ENCODE data around the gene TMEM59. TPM values are rescaled to one million over a fixed set of nuclear protein-coding genes. Genes with fewer than 3 reads are reported as not detected.

TMEM59 gene
- total and polyA plus RNA-seq, 2 donors (not counting 1 experiment from before 2014, with no cell fraction given): 66.3 to 146 TPM

- Histone ChIP-seq H3K4me2 (replicated peaks; ENCODE audit: low read depth, low read length, poor library complexity, severe bottlenecking) (no peak overlapping the region), H3K9ac (ENCODE audit: low read length) (no peak overlapping the region), H3K27ac (ENCODE audit: low read length in 2 of 2) (no peak overlapping the region), H3K36me3 (replicated peaks in 1 of 2; ENCODE audit: control extremely low read depth in 1 of 2, control insufficient read depth in 1 of 2, extremely low read depth in 1 of 2, insufficient read depth in 2 of 2, low read length in 1 of 2) (peaks cover 1 to 21% of the 10 kb centered on the region in 2 experiments), H3K79me2 (ENCODE audit: control insufficient read depth, insufficient read depth, low read length) (no peaks in the 10 kb centered on the region), H3K27me3 (replicated peaks in 1 of 4; ENCODE audit: control extremely low read depth in 1 of 4, control insufficient read depth in 3 of 4, insufficient read depth in 4 of 4, low read length in 3 of 4) (no peaks in the 10 kb centered on the region), H3K9me3 (ENCODE audit: control extremely low read depth in 1 of 3, control insufficient read depth in 2 of 3, insufficient read depth in 1 of 3, low read length in 2 of 3) (no peaks in the 10 kb centered on the region), H4K20me1 (ENCODE audit: control insufficient read depth, insufficient read depth, low read length, poor library complexity, severe bottlenecking) (no peaks in the 10 kb centered on the region), H2AFZ (ENCODE audit: insufficient read depth, low read depth, low read length, poor library complexity, severe bottlenecking) (no peak overlapping the region), H3K4me3 (ENCODE audit: control extremely low read depth in 1 of 5, extremely low read depth in 1 of 5, insufficient read depth in 1 of 5, low read depth in 2 of 5, low read length in 4 of 5) (no peak overlapping the region), H3K4me1 (ENCODE audit: control insufficient read depth in 2 of 2, insufficient read depth in 2 of 2, low read length in 2 of 2) (peaks cover 0 to 6% of the 10 kb centered on the region in 2 donors)
- WGBS (ENCODE audit: insufficient coverage): 93% methylated on average over 3 of the region's 4 CpGs
- POLR2A ChIA-PET: no interaction called here
- no peaks in the 10 kb centered on the region for H3K4me1 Mint-ChIP-seq
- CTCF ChIA-PET: interaction anchor here (1.3 kb wide), 1 partner anchor 14 kb away, joined by 3 read pairs; no protein-coding TSS in a partner anchor
- DNase-seq (no peak), ATAC-seq (ENCODE audit: low read depth) (no peak)
- H3K9me3 Mint-ChIP-seq (ENCODE audit: insufficient read depth): no peaks in the 10 kb centered on the region
- no peak overlapping the region for H3K4me3 Mint-ChIP-seq
- no peaks in the 10 kb centered on the region for H3K27me3 Mint-ChIP-seq
- no peak overlapping the region for H3K27ac Mint-ChIP-seq
- intact Hi-C loops (cut with micrococcal nuclease): no loop called here
- TF ChIP-seq EZH2 (IDR thresholded peaks at IDR 0.05; ENCODE audit: borderline replicate concordance, insufficient read depth, low read depth, low read length, poor library complexity, severe bottlenecking) (no peak), CTCF (IDR thresholded peaks at IDR 0.05) (no peak)
Measured at GRCh38 chr1:54094001-54094729, 41.2 kb upstream of the TMEM59 start.

GRCh38 chr1:54091666-54092065 is 38.7 kb upstream of the TMEM59 start:
- CTCF ChIA-PET: no interaction called here
- no peak for ATAC-seq (ENCODE audit: low read depth)
- H3K27ac ChIP-seq (ENCODE audit: low read length in 2 of 2): no peak overlapping the region

More at GRCh38 chr1:54091666-54092065, 38.7 kb upstream of the TMEM59 start:
- no peaks in the 10 kb centered on the region for H3K27me3 ChIP-seq (replicated peaks in 1 of 4; ENCODE audit: control extremely low read depth in 1 of 4, control insufficient read depth in 3 of 4, insufficient read depth in 4 of 4, low read length in 3 of 4)
- H3K4me1 Mint-ChIP-seq: no peaks in the 10 kb centered on the region
- DNase-seq: no peak
- H3K9me3 Mint-ChIP-seq (ENCODE audit: insufficient read depth): no peaks in the 10 kb centered on the region
- H4K20me1 ChIP-seq (ENCODE audit: control insufficient read depth, insufficient read depth, low read length, poor library complexity, severe bottlenecking): no peaks in the 10 kb centered on the region
- TF ChIP-seq EZH2 (IDR thresholded peaks at IDR 0.05; ENCODE audit: borderline replicate concordance, insufficient read depth, low read depth, low read length, poor library complexity, severe bottlenecking): no peak
- no peak overlapping the region for H3K27ac Mint-ChIP-seq
- no peak overlapping the region for H3K4me2 ChIP-seq (replicated peaks; ENCODE audit: low read depth, low read length, poor library complexity, severe bottlenecking)
- H3K36me3 ChIP-seq (replicated peaks in 1 of 2; ENCODE audit: control extremely low read depth in 1 of 2, control insufficient read depth in 1 of 2, extremely low read depth in 1 of 2, insufficient read depth in 2 of 2, low read length in 1 of 2): peaks cover 1 to 26% of the 10 kb centered on the region in 2 experiments
- H3K4me1 ChIP-seq (ENCODE audit: control insufficient read depth in 2 of 2, insufficient read depth in 2 of 2, low read length in 2 of 2): peaks cover 0 to 6% of the 10 kb centered on the region in 2 donors
- no peak overlapping the region for H2AFZ ChIP-seq (ENCODE audit: insufficient read depth, low read depth, low read length, poor library complexity, severe bottlenecking)
- POLR2A ChIA-PET: no interaction called here
- H3K27me3 Mint-ChIP-seq: no peaks in the 10 kb centered on the region
- 100% methylated on average over 1 of the region's 3 CpGs for WGBS (ENCODE audit: insufficient coverage)
- no peaks in the 10 kb centered on the region for H3K9me3 ChIP-seq (ENCODE audit: control extremely low read depth in 1 of 3, control insufficient read depth in 2 of 3, insufficient read depth in 1 of 3, low read length in 2 of 3)
- H3K4me3 ChIP-seq (ENCODE audit: control extremely low read depth in 1 of 5, extremely low read depth in 1 of 5, insufficient read depth in 1 of 5, low read depth in 2 of 5, low read length in 4 of 5): no peak overlapping the region
- H3K9ac ChIP-seq (ENCODE audit: low read length): no peak overlapping the region
- H3K79me2 ChIP-seq (ENCODE audit: control insufficient read depth, insufficient read depth, low read length): no peaks in the 10 kb centered on the region
- H3K4me3 Mint-ChIP-seq: no peak overlapping the region
- intact Hi-C loops (cut with micrococcal nuclease): no loop called here

All from B cell (primary cell).